CD8-positive, alpha-beta memory T cell (primary cell): ENCODE results near the gene OR10G8. TPM values are rescaled to one million over a fixed set of nuclear protein-coding genes. Genes with fewer than 3 reads are reported as not detected.

Experiments used
- CTCF ChIA-PET: fragments of 350-600 bp; sonication (Branson Sonifier 250); formaldehyde crosslinking; loops from one replicate; lab custom pipeline; 2021; ENCODE audit warnings: antibody characterized with exemption; lab: Charles Lee
- POLR2A ChIA-PET: fragments of 350-600 bp; sonication (Branson Sonifier 250); formaldehyde crosslinking; loops from one replicate; lab custom pipeline; 2021; ENCODE audit warnings: antibody characterized with exemption; lab: Charles Lee
- DNase-seq, 5 donors: peaks; one replicate each; pipeline versions ENCODE4 v3.0.0 to v3.0.0-alpha.2; 2020 to 2022; ENCODE audit warnings: mixed read lengths in 1 of 5
- H3K27ac ChIP-seq: one replicate; pipeline ENCODE4 v1.7.0; 2013; ENCODE audit warnings: low read depth, mild to moderate bottlenecking, low read length, moderate library complexity
- H3K27me3 ChIP-seq: 2 replicates; pipeline ENCODE4 v1.7.0; 2013; ENCODE audit warnings: low read length, mild to moderate bottlenecking; ENCODE audit not compliant: insufficient read depth, poor library complexity, severe bottlenecking
- H3K36me3 ChIP-seq: 2 replicates; pipeline ENCODE4 v1.7.0; 2013; ENCODE audit warnings: mild to moderate bottlenecking, low read length, moderate library complexity; ENCODE audit not compliant: insufficient read depth
- H3K4me1 ChIP-seq: 2 replicates; pipeline ENCODE4 v1.7.0; 2013; ENCODE audit warnings: mild to moderate bottlenecking, low read length, moderate library complexity; ENCODE audit not compliant: insufficient read depth
- H3K4me3 ChIP-seq: 2 replicates; pipeline ENCODE4 v1.7.0; 2013; ENCODE audit warnings: mild to moderate bottlenecking, low read length
- H3K9me3 ChIP-seq: 2 replicates; pipeline ENCODE4 v1.7.0; 2013; ENCODE audit warnings: mild to moderate bottlenecking, low read length
- H3K27ac Mint-ChIP-seq, 8 donors: one replicate each; pipeline ENCODE4 v1.8.0; 2020 to 2021; ENCODE audit warnings: mixed read lengths in 8 of 8, mild to moderate bottlenecking in 6 of 8, inconsistent platforms in 3 of 8, moderate library complexity in 3 of 8
- H3K27me3 Mint-ChIP-seq, 2 donors: one replicate each; pipeline ENCODE4 v1.8.0; 2020 to 2021; ENCODE audit warnings: mixed read lengths in 2 of 2, mild to moderate bottlenecking in 1 of 2, moderate library complexity in 1 of 2
- H3K36me3 Mint-ChIP-seq, 3 donors: one replicate each; pipeline ENCODE4 v1.8.0; 2020 to 2021; ENCODE audit warnings: mixed read lengths in 3 of 3, inconsistent platforms in 1 of 3, mild to moderate bottlenecking in 1 of 3
- H3K4me1 Mint-ChIP-seq, 3 donors: one replicate each; pipeline ENCODE4 v1.8.0; 2020 to 2021; ENCODE audit warnings: mixed read lengths in 3 of 3, inconsistent platforms in 1 of 3, mild to moderate bottlenecking in 1 of 3
- H3K4me3 Mint-ChIP-seq, 7 donors: one replicate each; pipeline ENCODE4 v1.8.0; 2020 to 2021; ENCODE audit warnings: mixed read lengths in 7 of 7, mild to moderate bottlenecking in 6 of 7, moderate library complexity in 4 of 7, inconsistent platforms in 2 of 7
- H3K9me3 Mint-ChIP-seq, 5 donors: one replicate each; pipeline ENCODE4 v1.8.0; 2020 to 2022; ENCODE audit warnings: mixed read lengths in 5 of 5, mild to moderate bottlenecking in 3 of 5, moderate library complexity in 2 of 5, inconsistent platforms in 1 of 5
- polyA plus RNA-seq: library from polyadenylated mRNA; unstranded; fragments of 300-500 nt; fragmentation: Illumina TruSeq; gene quantifications from one replicate; pipeline ENCODE4 v1.2.3, GENCODE V29; 2021
- total RNA-seq, 2 experiments: library from RNA; stranded (reverse); gene quantifications; one replicate each; pipeline ENCODE4 v1.2.3, GENCODE V29; 2021

Gene OR10G8
- total and polyA plus RNA-seq, 3 experiments from 2014 or later: not detected

DNA sequence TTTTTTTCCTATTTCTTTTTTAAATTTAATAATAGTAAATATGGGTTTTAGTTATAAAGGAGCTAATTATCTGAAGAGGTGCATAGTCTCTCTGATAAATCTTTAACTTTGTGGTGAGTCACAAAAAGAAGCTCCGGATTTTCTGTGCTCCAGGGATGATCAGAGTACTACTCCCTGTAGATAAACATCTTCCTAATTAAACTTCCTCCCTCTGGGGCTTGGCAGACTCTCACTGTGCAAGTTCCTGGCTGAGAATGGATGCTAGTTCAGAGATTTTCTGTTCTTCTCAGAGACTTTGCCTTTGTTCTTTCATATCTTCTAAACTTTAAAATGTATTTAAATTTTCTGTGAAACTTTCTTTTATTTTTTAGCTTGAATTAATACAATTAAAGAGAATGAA is 14.7 kb downstream of the OR10G8 start, which contains the start of gene OR10G7:
TSS of gene OR10G7 (minus strand) at position 72 of the 400 bp plus-strand sequence. CDS start 2,324 bp downstream, outside the sequence.
- CTCF ChIA-PET: no interaction called here
- Histone ChIP-seq H3K4me1 (no peaks in the 10 kb centered on the region), H3K4me3 (no peak within 1 kb of the TSS), H3K36me3 (no peaks in the 10 kb centered on the region), H3K27me3 (no peaks in the 10 kb centered on the region), H3K27ac (no peak within 1 kb of the TSS), H3K9me3 (no peaks in the 10 kb centered on the region)
- Mint-ChIP-seq H3K27me3 (peaks cover 0 to 5% of the 10 kb centered on the region in 2 donors), H3K4me3 (no peak within 1 kb of the TSS), H3K9me3 (peaks cover 0 to 1% (median 0%) of the 10 kb centered on the region in 5 donors), H3K27ac (no peak within 1 kb of the TSS), H3K4me1 (no peaks in the 10 kb centered on the region), H3K36me3 (no peaks in the 10 kb centered on the region)
- POLR2A ChIA-PET: no interaction called here
- DNase-seq: no peak

DNA sequence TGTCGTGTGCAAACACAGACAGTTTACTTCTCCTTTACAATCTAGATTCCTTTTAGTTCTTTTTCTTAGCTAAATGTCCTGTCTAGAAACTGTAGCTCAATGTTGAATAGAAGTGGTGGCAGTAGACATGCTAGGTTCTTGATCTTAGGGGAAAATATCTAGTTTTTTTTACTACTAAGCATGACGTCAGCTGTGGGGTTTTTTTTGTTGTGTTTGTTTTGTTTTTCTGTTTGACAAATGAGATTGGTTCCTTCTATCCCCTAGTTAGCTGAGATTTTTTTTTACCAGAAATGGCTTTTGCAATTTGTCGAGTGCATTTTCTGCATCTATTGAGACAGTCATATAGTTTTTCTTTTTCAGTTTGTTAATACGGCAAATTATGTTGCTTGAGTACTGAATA is 16.8 kb downstream of the OR10G8 start:
- H3K9me3 Mint-ChIP-seq: peaks cover 0 to 1% (median 0%) of the 10 kb centered on the region in 5 donors
- H3K4me1 ChIP-seq: no peaks in the 10 kb centered on the region
- no peaks in the 10 kb centered on the region for H3K27me3 ChIP-seq
- H3K27me3 Mint-ChIP-seq: no peaks in the 10 kb centered on the region
- no peaks in the 10 kb centered on the region for H3K36me3 ChIP-seq
- H3K27ac Mint-ChIP-seq: no peak overlapping the region
- no peak overlapping the region for H3K27ac ChIP-seq
- H3K36me3 Mint-ChIP-seq: no peaks in the 10 kb centered on the region
- no peak overlapping the region for H3K4me3 ChIP-seq
- H3K9me3 ChIP-seq: no peaks in the 10 kb centered on the region
- no peak for DNase-seq
- H3K4me3 Mint-ChIP-seq: no peak overlapping the region
- CTCF ChIA-PET: no interaction called here
- H3K4me1 Mint-ChIP-seq: no peaks in the 10 kb centered on the region
- POLR2A ChIA-PET: no interaction called here

DNA sequence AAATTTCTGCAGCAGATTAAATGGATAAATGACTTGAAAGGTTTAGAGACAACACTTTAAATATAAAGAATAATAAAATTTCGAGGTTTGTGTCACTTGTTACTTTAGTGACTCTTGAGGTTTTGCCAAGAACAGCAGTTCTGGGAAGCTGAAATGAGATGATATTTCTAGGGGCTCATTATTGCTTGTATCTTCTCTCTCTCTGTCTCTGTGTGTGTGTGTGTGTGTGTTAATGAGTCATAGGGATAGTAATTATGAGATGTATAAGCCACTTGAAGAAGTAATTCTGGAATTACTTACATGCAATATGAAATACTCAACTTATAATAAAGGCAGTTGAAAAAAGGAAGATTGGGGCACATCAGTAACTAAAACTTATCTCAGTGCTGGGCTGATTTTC is 24.1 kb downstream of the OR10G8 start:
- CTCF ChIA-PET: no interaction called here

DNA sequence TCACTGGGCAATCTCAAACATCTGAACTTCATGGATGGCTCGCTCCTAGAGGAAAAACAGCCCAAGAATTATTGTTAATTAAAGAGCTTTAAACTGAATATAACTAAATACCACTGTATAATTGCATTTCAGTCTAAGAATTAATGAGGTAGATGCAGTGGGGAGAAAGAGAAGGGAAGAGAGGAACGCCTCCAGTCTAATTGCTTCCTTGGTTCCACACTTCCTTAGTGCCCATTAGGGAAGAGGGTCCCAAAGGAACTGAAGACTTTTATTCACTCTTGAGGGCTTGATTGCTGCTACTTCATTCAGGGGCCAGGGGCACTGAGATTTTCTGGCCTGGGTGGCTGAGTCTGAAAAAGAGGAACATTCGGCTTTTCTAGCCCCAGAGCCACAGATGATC is 26.4 kb downstream of the OR10G8 start:
- H3K9me3 ChIP-seq: no peaks in the 10 kb centered on the region
- H3K27ac ChIP-seq: no peak overlapping the region
- Mint-ChIP-seq H3K36me3 (no peaks in the 10 kb centered on the region), H3K4me3 (no peak overlapping the region), H3K27me3 (peaks cover 0 to 2% of the 10 kb centered on the region in 2 donors), H3K9me3 (no peaks in the 10 kb centered on the region), H3K4me1 (no peaks in the 10 kb centered on the region), H3K27ac (no peak overlapping the region)
- POLR2A ChIA-PET: no interaction called here
- no peaks in the 10 kb centered on the region for H3K27me3 ChIP-seq
- no peak for DNase-seq
- H3K4me1 ChIP-seq: no peaks in the 10 kb centered on the region
- CTCF ChIA-PET: no interaction called here
- no peaks in the 10 kb centered on the region for H3K36me3 ChIP-seq
- no peak overlapping the region for H3K4me3 ChIP-seq

More for the DNA sequence above, 24.1 kb downstream of the OR10G8 start:
- Histone ChIP-seq H3K27ac (no peak overlapping the region), H3K4me3 (no peak overlapping the region), H3K27me3 (no peaks in the 10 kb centered on the region), H3K36me3 (no peaks in the 10 kb centered on the region), H3K4me1 (no peaks in the 10 kb centered on the region), H3K9me3 (no peaks in the 10 kb centered on the region)
- POLR2A ChIA-PET: no interaction called here
- Mint-ChIP-seq H3K9me3 (no peaks in the 10 kb centered on the region), H3K4me1 (no peaks in the 10 kb centered on the region), H3K27me3 (peaks cover 0 to 2% of the 10 kb centered on the region in 2 donors), H3K27ac (no peak overlapping the region), H3K4me3 (no peak overlapping the region), H3K36me3 (no peaks in the 10 kb centered on the region)
- DNase-seq: no peak

DNA sequence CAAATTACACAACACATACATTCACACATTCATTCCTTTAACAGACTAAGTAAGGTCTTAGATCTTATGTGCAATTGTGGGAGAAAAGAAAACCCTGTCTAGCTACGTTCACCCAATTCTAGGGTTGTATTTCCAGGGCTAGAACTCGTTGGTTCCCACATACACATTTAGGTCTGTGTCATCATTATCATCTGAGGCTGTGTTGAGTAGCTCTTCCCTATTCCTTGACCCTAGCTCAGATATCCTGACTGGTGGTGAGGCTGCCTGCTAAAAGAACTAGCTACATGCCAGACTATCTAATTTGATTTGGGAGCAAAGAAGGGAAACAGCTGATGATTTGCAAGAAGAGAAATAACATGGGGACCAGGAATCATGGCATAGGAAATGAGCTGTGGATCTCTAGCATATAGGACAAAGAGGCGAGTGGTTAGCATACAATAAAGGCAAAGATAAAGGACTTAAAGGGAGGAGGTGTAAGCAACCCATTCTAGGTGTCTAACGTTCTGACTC is 42.1 kb downstream of the OR10G8 start:
- CTCF ChIA-PET: no interaction called here
- Mint-ChIP-seq H3K4me3 (no peak overlapping the region), H3K27ac (no peak overlapping the region), H3K4me1 (peaks cover 0 to 8% (median 4%) of the 10 kb centered on the region in 3 donors), H3K27me3 (peaks cover 13 to 60% of the 10 kb centered on the region in 2 donors), H3K9me3 (peaks cover 0 to 3% (median 0%) of the 10 kb centered on the region in 5 donors), H3K36me3 (no peaks in the 10 kb centered on the region)
- H3K27me3 ChIP-seq: no peaks in the 10 kb centered on the region
- no peak for DNase-seq
- H3K36me3 ChIP-seq: no peaks in the 10 kb centered on the region
- no peak overlapping the region for H3K27ac ChIP-seq
- no peaks in the 10 kb centered on the region for H3K4me1 ChIP-seq
- H3K4me3 ChIP-seq: no peak overlapping the region
- H3K9me3 ChIP-seq: no peaks in the 10 kb centered on the region
- POLR2A ChIA-PET: no interaction called here

DNA sequence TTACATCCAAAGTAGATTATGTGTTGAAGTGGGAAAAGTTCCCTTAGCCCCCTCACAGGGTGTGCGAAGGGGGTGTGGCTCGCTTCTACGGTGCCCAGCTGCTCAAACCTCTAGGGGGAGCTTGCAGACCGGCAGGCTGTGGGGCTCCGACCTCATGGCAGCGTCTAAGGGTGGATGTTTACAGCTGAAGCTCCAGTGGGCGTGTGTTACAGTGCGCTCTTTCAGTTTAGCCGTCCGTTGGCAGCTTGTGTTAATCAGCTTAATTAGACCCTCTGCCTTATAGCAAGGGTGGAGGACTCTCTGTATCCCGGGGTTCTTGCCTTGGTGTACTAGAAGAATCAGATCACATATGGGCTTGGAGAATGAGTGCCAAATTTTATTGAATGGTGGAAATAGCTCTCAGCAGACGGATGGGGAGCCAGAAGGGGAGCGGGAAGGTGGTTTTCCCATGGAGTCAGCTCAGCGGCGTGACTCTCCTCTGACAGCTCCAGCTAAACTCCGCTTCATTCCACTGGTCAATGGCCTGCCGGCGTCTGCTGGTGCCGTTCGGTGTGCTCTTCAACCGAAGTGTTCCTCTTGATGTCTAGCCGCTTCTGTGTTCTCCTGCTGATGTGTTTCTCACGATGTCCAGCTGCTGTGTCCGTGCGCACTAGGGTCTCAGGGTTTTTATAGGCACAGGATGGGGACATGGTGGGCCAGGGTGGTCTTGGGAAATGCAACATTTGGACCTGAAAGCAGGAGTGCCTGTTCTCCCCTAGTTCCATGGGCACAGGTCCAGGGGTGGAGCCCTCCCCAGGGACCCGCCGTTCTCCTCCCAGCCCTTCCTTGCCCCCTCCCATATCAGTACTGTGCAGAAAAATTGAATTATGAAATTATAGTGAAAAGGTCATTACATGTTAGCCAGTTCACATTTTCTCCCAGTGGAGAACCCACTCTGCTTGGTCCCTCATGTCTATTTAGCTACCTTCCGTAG is 43.1 kb downstream of the OR10G8 start:
- Histone ChIP-seq H3K27ac (no peak overlapping the region), H3K4me3 (no peak overlapping the region), H3K4me1 (no peaks in the 10 kb centered on the region), H3K9me3 (no peaks in the 10 kb centered on the region), H3K27me3 (no peaks in the 10 kb centered on the region), H3K36me3 (no peaks in the 10 kb centered on the region)
- Mint-ChIP-seq H3K4me3 (peak overlapping the region in 2 of 7 donors; percentile 28 to 29), H3K27ac (no peak overlapping the region), H3K4me1 (peaks cover 0 to 8% (median 4%) of the 10 kb centered on the region in 3 donors), H3K9me3 (no peaks in the 10 kb centered on the region), H3K27me3 (peaks cover 13 to 55% of the 10 kb centered on the region in 2 donors), H3K36me3 (no peaks in the 10 kb centered on the region)
- POLR2A ChIA-PET: no interaction called here
- CTCF ChIA-PET: interaction anchor here (0.9 to 1.8 kb wide), 3 partner anchors 10 to 516 kb away, joined by 3 to 5 read pairs (median 3); no protein-coding TSS in a partner anchor
- DNase-seq: peak in 1 of 5 donors; percentile 19

DNA sequence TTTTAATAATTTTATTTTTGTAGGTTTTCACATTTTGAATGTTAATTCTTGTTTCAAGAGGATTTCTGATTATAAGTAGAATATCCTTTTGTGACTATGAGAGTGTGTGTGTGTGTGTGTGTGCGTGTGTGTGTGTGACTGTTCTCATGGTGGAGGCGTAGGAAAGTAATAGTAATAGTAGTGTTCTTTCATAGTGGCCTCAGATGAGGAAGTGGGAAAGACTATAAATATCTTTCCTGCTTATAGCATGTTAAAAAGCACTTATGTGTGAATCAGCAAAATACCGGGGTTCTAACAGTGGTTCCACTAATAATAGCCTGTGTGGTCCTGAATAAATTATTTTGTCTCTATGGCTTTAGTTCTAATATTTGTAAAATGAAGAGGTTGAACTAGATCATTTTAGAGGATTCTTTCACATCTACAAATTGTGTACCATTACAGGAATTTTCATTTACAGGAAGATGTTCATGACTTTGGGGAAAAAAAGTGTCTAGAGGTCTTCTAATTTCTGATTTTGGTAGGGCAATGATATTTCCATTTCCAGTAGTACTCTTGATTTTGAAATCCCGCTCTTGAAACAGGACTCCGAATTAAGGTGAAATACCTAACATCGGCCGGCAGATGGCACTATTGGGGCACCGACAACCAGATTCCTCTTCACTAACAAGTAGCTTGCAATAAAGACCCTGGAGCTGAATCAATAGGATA is 44.5 kb downstream of the OR10G8 start:
- no peaks in the 10 kb centered on the region for H3K4me1 ChIP-seq
- ChIA-PET POLR2A (no interaction called here), CTCF (interaction anchor here (0.7 to 1.8 kb wide), 6 partner anchors 8 to 515 kb away, joined by 3 to 5 read pairs (median 4); no protein-coding TSS in a partner anchor)
- no peaks in the 10 kb centered on the region for H3K9me3 ChIP-seq
- H3K27ac ChIP-seq: no peak overlapping the region
- Mint-ChIP-seq H3K27me3 (peaks cover 13 to 50% of the 10 kb centered on the region in 2 donors), H3K4me3 (no peak overlapping the region), H3K27ac (no peak overlapping the region), H3K36me3 (no peaks in the 10 kb centered on the region), H3K4me1 (peaks cover 0 to 9% (median 4%) of the 10 kb centered on the region in 3 donors), H3K9me3 (no peaks in the 10 kb centered on the region)
- DNase-seq: peak; percentile 23 to 64 (median 38)
- no peaks in the 10 kb centered on the region for H3K27me3 ChIP-seq
- no peak overlapping the region for H3K4me3 ChIP-seq
- no peaks in the 10 kb centered on the region for H3K36me3 ChIP-seq
